ENCODE data around the gene SKP1. TPM values are rescaled to one million over a fixed set of nuclear protein-coding genes. Genes with fewer than 3 reads are reported as not detected.

Gene SKP1
- total RNA-seq, 4 donors from 2014 or later, result 89.4 to 155 (median 129) TPM

DNA sequence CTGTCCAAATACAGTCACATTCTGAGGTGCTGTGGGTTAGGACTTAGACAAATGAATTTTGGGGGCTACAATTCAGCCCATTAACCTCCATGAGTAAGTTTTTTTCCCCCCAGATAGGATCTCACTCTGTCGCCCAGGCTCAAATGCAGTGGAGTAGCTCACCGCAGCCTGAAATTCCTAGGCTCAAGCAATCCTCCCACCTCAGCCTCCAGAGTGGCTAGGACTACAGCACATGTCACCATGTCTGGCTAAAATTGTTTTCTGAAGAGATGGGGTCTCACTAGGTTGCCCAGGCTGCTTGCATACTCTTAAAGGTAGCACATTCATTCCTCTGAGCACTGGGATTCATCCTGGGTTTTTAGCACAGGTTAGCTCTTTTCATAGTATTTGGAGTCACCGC lies 26.9 kb upstream of the SKP1 start:
- no peak for DNase-seq
- Histone ChIP-seq H3K27ac (no peak overlapping the region), H3K36me3 (peaks cover 0 to 64% (median 6%) of the 10 kb centered on the region in 3 donors), H3K27me3 (no peaks in the 10 kb centered on the region), H3K9me3 (no peaks in the 10 kb centered on the region), H3K4me3 (no peak overlapping the region), H3K4me1 (peaks cover 0 to under 1% (median 0%) of the 10 kb centered on the region in 4 donors)
- TF ChIP-seq, protein P1, sequence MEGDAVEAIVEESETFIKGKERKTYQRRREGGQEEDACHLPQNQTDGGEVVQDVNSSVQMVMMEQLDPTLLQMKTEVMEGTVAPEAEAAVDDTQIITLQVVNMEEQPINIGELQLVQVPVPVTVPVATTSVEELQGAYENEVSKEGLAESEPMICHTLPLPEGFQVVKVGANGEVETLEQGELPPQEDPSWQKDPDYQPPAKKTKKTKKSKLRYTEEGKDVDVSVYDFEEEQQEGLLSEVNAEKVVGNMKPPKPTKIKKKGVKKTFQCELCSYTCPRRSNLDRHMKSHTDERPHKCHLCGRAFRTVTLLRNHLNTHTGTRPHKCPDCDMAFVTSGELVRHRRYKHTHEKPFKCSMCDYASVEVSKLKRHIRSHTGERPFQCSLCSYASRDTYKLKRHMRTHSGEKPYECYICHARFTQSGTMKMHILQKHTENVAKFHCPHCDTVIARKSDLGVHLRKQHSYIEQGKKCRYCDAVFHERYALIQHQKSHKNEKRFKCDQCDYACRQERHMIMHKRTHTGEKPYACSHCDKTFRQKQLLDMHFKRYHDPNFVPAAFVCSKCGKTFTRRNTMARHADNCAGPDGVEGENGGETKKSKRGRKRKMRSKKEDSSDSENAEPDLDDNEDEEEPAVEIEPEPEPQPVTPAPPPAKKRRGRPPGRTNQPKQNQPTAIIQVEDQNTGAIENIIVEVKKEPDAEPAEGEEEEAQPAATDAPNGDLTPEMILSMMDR (IDR thresholded peaks at IDR 0.05), result no peak
- no peak for TF ChIP-seq POLR2A (IDR thresholded peaks at IDR 0.05)

DNA sequence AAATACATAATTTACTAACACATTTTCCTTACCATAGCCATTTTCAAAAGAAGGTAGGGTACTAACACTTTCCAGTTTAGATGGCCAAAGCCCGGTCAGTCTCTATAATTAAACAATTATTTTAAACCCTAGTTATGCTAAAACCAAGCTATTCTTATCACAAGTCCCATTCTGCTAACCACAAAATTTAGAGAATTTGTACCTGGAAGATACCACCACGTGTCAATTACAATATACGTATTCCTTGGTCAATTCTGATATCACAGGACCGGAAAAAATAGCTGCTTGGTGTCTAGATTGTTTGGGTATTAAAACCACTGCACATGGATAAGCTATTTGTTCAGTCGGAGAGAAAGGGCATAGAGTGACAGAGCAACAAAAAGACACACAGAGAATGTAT lies 18.9 kb upstream of the SKP1 start:
- H3K4me1 ChIP-seq, result no peaks in the 10 kb centered on the region
- TF ChIP-seq, protein P1 (IDR thresholded peaks at IDR 0.05), result no peak
- no peak for TF ChIP-seq POLR2A (IDR thresholded peaks at IDR 0.05)
- peaks cover 0 to 58% (median 4%) of the 10 kb centered on the region in 3 donors for H3K36me3 ChIP-seq
- no peaks in the 10 kb centered on the region for H3K27me3 ChIP-seq
- no peak overlapping the region for H3K4me3 ChIP-seq
- no peak overlapping the region for H3K27ac ChIP-seq
- no peaks in the 10 kb centered on the region for H3K9me3 ChIP-seq
- no peak for DNase-seq

DNA sequence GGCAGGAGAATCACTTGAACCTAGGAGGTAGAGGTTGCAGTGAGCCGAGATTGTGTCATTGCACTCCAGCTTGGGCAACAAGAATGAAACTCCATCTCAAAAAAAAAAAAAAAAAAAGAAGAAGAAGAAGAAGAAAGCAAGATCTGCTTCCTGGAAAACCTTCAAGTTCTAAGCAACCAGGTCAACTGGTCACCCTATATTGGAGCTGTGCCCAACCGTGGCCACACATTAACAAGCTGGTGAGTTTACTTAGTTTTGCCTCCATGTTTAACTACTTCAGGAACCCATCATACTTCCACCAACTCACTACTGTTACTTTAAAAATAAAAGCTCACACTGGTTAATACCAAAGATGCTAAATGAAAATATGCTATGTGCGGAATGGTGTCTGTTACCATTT lies 12.3 kb upstream of the SKP1 start:
- Histone ChIP-seq H3K27me3 (no peaks in the 10 kb centered on the region), H3K27ac (no peak overlapping the region), H3K36me3 (no peaks in the 10 kb centered on the region), H3K4me1 (peaks cover 0 to under 1% (median 0%) of the 10 kb centered on the region in 4 donors), H3K9me3 (no peaks in the 10 kb centered on the region), H3K4me3 (no peak overlapping the region)
- no peak for DNase-seq
- no peak for TF ChIP-seq POLR2A (IDR thresholded peaks at IDR 0.05)
- TF ChIP-seq, protein P1 (IDR thresholded peaks at IDR 0.05), result no peak

DNA sequence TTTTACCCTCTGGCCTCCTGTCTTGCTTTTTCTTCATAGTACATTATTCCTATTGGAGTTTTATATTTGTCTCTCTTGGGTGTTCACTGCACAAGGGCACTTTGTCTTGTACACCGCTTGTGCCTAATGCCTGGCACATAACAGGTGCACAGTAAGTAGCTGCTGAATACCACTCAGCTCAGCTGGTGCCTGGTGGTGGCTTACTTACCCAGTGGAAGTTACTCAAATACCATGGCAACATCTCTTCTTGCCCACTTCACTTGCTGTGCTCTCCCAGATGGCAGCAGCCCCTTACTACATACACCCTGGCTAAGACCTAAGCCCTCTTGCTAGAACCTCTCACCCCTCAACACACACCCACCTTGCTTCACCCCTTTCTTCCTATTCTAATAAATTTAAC lies 11.3 kb upstream of the SKP1 start:
- no peaks in the 10 kb centered on the region for H3K36me3 ChIP-seq
- no peak overlapping the region for H3K4me3 ChIP-seq
- TF ChIP-seq, protein P1 (IDR thresholded peaks at IDR 0.05), result no peak
- no peak for TF ChIP-seq POLR2A (IDR thresholded peaks at IDR 0.05)
- H3K4me1 ChIP-seq, result peaks cover 0 to 5% (median 0%) of the 10 kb centered on the region in 4 donors
- no peak for DNase-seq
- H3K27me3 ChIP-seq, result no peaks in the 10 kb centered on the region
- H3K9me3 ChIP-seq, result no peaks in the 10 kb centered on the region
- no peak overlapping the region for H3K27ac ChIP-seq

DNA sequence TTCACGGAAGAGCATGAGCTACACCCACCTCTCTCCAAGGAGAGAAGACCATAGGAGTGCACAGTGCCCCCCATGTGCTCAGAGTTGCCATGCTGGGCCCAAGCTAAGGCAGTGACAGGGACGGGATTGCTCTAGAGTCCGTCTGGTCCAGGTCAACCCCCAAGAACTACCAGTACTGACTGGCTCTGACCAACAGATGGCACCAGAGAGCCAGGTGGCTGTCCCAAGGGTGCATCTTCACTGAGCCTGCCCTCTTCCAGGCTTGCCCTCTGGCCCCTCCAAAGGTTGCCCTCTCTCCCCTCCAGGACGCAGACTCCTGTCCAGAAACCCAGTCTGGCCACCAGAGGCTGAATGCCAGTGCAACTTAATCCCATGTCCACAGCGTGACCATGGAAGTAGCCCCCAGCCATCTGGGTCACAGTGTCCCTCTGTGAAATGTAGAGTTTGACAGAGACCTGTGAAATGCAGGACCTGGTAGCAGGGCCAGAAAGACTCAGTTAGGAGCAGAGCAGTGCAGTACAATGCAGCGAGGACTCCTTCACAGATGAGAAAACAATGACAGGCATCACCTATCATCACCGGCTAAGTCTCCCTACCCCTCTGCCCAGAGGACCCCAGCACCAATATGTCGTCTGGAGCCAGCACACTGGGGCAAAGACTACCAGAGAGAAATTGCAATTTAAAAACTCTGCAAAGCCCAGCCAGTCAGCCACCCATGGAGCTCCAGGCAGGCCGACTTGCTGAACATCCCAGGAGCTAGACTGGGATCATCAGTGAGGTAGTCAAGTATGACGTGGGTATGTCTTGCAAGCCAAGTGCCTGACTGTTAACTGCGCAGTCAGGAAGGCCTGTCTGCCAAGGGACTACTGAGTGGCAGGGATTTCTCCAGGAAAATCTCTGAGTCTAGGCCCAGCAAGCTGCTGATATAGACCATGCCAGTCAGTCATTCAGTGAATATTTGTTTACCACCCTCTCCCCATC lies 7.7 kb upstream of the SKP1 start:
- Histone ChIP-seq H3K4me3 (no peak overlapping the region), H3K27ac (peak overlapping the region in 2 of 4 donors; percentile 46 to 68), H3K27me3 (no peaks in the 10 kb centered on the region), H3K36me3 (no peaks in the 10 kb centered on the region), H3K4me1 (peaks cover 0 to 5% (median 0%) of the 10 kb centered on the region in 4 donors), H3K9me3 (no peaks in the 10 kb centered on the region)
- no peak for TF ChIP-seq POLR2A (IDR thresholded peaks at IDR 0.05)
- TF ChIP-seq, protein P1 (IDR thresholded peaks at IDR 0.05), result peak; percentile 55 to 93 (median 90)
- DNase-seq, result peak; percentile 66 to 89 (median 81)
